ENCODE measurements around the gene LRRC4C. TPM values are rescaled to one million over a fixed set of nuclear protein-coding genes. Genes with fewer than 3 reads are reported as not detected.
A peak's percentile ranks its signal among the peaks of the same experiment; 100 is the strongest.

Gene LRRC4C
- total RNA-seq, 1 donor from 2014 or later, result 1.5 TPM

DNA sequence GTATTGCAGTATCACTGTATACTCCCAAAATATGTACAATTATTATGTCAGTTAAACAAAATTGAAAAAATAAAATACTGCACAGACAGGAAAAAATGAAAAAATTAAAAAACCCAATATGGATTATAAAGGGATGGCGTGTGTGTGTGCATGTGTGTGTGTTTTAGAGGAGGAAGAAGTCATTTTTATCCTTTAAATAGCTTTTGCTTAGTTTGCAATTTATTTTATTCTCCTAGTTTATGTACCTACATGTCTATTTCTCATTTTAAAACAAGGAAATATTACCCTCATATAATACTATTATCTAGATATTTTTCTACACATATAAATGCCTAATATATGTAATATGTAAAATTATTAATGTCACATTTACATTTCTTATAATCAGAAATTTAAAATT is 1144.3 kb downstream of the LRRC4C start:
- Histone ChIP-seq H3K27me3 (ENCODE audit: control insufficient read depth, insufficient read depth, low read length) (no peaks in the 10 kb centered on the region), H3K4me3 (ENCODE audit: low read depth, low read length) (no peak overlapping the region), H3K36me3 (ENCODE audit: control insufficient read depth, insufficient read depth, low read length) (no peaks in the 10 kb centered on the region)
- TF ChIP-seq, protein P1, sequence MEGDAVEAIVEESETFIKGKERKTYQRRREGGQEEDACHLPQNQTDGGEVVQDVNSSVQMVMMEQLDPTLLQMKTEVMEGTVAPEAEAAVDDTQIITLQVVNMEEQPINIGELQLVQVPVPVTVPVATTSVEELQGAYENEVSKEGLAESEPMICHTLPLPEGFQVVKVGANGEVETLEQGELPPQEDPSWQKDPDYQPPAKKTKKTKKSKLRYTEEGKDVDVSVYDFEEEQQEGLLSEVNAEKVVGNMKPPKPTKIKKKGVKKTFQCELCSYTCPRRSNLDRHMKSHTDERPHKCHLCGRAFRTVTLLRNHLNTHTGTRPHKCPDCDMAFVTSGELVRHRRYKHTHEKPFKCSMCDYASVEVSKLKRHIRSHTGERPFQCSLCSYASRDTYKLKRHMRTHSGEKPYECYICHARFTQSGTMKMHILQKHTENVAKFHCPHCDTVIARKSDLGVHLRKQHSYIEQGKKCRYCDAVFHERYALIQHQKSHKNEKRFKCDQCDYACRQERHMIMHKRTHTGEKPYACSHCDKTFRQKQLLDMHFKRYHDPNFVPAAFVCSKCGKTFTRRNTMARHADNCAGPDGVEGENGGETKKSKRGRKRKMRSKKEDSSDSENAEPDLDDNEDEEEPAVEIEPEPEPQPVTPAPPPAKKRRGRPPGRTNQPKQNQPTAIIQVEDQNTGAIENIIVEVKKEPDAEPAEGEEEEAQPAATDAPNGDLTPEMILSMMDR (IDR thresholded peaks at IDR 0.05; ENCODE audit: insufficient read depth, low read length, poor library complexity, severe bottlenecking), result no peak
- DNase-seq (ENCODE audit: low read depth), result no peak

DNA sequence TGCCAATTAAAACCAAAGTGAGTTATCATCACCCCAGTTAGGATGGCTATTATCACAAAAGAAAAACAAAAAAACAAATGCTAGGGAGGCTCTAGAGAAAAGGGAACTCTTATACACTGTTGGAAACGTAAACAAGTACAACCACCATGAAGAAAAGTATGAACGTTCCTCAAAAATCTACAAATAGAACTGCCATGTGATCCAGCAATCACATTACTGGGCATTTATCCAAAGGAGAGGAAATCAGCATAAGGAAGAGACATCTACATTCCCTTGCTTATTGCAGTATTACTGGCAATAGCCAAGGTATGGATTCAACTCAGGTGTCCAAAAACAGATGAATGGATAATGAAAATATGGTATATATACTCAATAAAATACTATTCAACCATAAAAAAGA is 1145.1 kb downstream of the LRRC4C start:
- DNase-seq (ENCODE audit: low read depth), result no peak
- H3K36me3 ChIP-seq (ENCODE audit: control insufficient read depth, insufficient read depth, low read length), result no peaks in the 10 kb centered on the region
- TF ChIP-seq, protein P1 (IDR thresholded peaks at IDR 0.05; ENCODE audit: insufficient read depth, low read length, poor library complexity, severe bottlenecking), result no peak
- no peaks in the 10 kb centered on the region for H3K27me3 ChIP-seq (ENCODE audit: control insufficient read depth, insufficient read depth, low read length)
- H3K4me3 ChIP-seq (ENCODE audit: low read depth, low read length), result no peak overlapping the region

DNA sequence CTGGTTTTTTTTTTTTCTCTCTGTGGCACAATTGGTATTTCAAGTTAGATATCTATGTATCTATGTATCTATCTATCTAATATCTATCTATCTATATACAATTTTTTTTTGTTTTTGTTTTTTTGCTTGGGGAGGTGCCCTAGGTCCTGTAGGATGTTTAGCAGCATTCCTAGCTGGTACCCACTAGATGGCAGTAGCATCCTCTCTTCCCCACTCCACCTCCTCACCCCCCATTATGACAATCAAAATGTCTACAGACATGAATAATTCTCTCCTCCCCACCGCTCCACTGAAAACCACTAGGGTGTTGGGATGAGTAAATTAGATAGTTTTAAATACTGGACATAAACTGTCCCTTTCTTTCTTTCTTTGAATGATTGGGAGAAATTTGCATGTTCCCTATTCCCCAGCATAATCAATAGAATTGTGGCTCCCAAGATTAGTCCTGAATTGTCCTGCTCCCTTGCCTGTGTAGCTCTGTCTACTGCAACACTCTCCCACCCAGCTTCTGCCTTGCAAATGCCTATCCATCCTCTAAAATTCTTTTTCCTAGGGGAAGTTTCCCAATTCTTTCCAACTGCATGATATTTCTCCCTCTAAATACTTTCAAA is 1152.4 kb downstream of the LRRC4C start:
- H3K36me3 ChIP-seq (ENCODE audit: control insufficient read depth, insufficient read depth, low read length), result no peaks in the 10 kb centered on the region
- H3K4me3 ChIP-seq (ENCODE audit: low read depth, low read length), result no peak overlapping the region
- H3K27me3 ChIP-seq (ENCODE audit: control insufficient read depth, insufficient read depth, low read length), result no peaks in the 10 kb centered on the region
- DNase-seq (ENCODE audit: low read depth), result no peak
- TF ChIP-seq, protein P1 (IDR thresholded peaks at IDR 0.05; ENCODE audit: insufficient read depth, low read length, poor library complexity, severe bottlenecking), result peak; percentile 76

DNA sequence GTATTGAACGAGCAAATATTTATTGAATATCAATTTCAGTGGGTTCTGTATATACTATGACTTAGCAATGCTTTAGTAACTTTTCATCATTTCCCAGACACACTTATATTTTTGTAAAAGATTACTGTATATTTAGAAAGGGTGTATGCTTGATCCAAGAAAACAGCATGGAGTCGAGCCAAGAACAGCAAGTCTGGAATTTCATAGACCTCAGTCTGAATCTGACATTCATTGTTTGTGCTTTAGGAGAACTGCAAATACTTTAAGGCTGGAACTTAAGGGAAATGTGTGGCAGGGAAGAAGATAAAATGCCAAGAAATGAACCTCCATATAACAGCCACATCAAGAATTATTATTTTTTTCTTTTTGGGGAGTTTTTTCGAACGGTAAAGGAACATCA is 1156.8 kb downstream of the LRRC4C start:
- TF ChIP-seq, protein P1 (IDR thresholded peaks at IDR 0.05; ENCODE audit: insufficient read depth, low read length, poor library complexity, severe bottlenecking), result no peak
- H3K36me3 ChIP-seq (ENCODE audit: control insufficient read depth, insufficient read depth, low read length), result no peaks in the 10 kb centered on the region
- no peak for DNase-seq (ENCODE audit: low read depth)

DNA sequence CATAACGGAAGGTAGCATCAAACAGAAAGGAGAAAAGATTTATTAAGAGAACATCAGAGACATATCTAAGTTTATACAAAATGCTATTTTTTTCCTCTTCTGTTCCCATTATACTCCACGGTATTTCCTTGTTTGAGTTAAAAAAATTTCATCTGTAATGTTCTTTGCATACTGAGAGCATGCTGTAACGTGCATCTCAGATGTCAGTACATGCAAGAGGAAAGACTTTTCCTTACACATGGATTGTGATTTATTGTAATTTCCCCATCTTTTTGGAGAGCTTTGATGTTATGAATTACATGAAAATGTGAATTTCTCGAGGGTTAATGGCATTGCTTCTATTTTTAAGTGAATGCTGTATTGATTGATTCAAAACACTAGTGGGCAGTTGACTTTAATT is 1164.0 kb downstream of the LRRC4C start:
- no peak overlapping the region for H3K4me3 ChIP-seq (ENCODE audit: low read depth, low read length)
- H3K36me3 ChIP-seq (ENCODE audit: control insufficient read depth, insufficient read depth, low read length), result no peaks in the 10 kb centered on the region
- H3K27me3 ChIP-seq (ENCODE audit: control insufficient read depth, insufficient read depth, low read length), result no peaks in the 10 kb centered on the region
- no peak for DNase-seq (ENCODE audit: low read depth)
- TF ChIP-seq, protein P1 (IDR thresholded peaks at IDR 0.05; ENCODE audit: insufficient read depth, low read length, poor library complexity, severe bottlenecking), result no peak

More for the DNA sequence above, 1156.8 kb downstream of the LRRC4C start:
- Histone ChIP-seq H3K27me3 (ENCODE audit: control insufficient read depth, insufficient read depth, low read length) (no peaks in the 10 kb centered on the region), H3K4me3 (ENCODE audit: low read depth, low read length) (no peak overlapping the region)

DNA sequence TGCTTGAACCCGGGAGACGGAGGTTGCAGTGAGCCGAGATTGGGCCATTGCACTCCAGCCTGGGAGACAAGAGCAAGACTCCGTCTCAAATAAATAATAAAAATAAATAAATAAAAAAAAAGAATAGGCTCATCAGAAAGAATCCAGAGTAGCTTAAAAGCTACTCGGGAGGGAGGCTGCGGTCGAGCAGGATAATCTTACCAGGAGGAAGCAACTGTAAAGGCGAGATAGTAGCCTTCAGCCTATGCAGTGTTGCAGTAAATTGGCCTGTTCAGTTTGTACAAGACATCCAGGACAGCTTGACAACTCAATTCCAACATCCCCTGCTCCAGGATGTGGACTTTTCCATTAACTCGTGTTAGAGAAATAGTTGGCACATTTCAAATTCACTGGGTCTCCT is 1164.7 kb downstream of the LRRC4C start:
- DNase-seq (ENCODE audit: low read depth), result no peak
- no peaks in the 10 kb centered on the region for H3K36me3 ChIP-seq (ENCODE audit: control insufficient read depth, insufficient read depth, low read length)
- TF ChIP-seq, protein P1 (IDR thresholded peaks at IDR 0.05; ENCODE audit: insufficient read depth, low read length, poor library complexity, severe bottlenecking), result no peak
- no peak overlapping the region for H3K4me3 ChIP-seq (ENCODE audit: low read depth, low read length)
- H3K27me3 ChIP-seq (ENCODE audit: control insufficient read depth, insufficient read depth, low read length), result no peaks in the 10 kb centered on the region

Measured in kidney epithelial cell (primary cell).